Activated naive CD4-positive, alpha-beta T cell treated with anti-CD3 and anti-CD28 coated beads for 36 hours (primary cell): ENCODE data around the gene CYP8B1. TPM values are rescaled to one million over a fixed set of nuclear protein-coding genes. Genes with fewer than 3 reads are reported as not detected.
A peak's percentile ranks its signal among the peaks of the same experiment; 100 is the strongest.

Experiments used
- CTCF ChIA-PET: fragments of 350-600 bp; sonication (Branson Sonifier 250); formaldehyde crosslinking; loops from one replicate; lab custom pipeline; 2021; ENCODE audit warnings: antibody characterized with exemption; lab: Charles Lee
- DNase-seq: peaks from one replicate; pipeline ENCODE4 v3.0.0-alpha.2; 2020
- H3K27ac Mint-ChIP-seq: one replicate; pipeline ENCODE4 v1.8.0; 2021; ENCODE audit warnings: mild to moderate bottlenecking, mixed read lengths
- H3K27me3 Mint-ChIP-seq: one replicate; pipeline ENCODE4 v1.8.0; 2021; ENCODE audit warnings: low read depth, mixed read lengths
- H3K36me3 Mint-ChIP-seq: one replicate; pipeline ENCODE4 v1.8.0; 2021; ENCODE audit warnings: low read depth, mixed read lengths
- H3K4me1 Mint-ChIP-seq: one replicate; pipeline ENCODE4 v1.8.0; 2021; ENCODE audit warnings: low read depth, mixed read lengths
- H3K4me3 Mint-ChIP-seq: one replicate; pipeline ENCODE4 v1.8.0; 2021; ENCODE audit warnings: mild to moderate bottlenecking, moderate library complexity, mixed read lengths
- H3K9me3 Mint-ChIP-seq: one replicate; pipeline ENCODE4 v1.8.0; 2021; ENCODE audit warnings: mixed read lengths
- intact Hi-C: fragments of 100-400 bp; cut with micrococcal nuclease; formaldehyde crosslinking; loops from one replicate; pipeline ENCODE4 v1.15.1; 2023
- total RNA-seq, 2 experiments: library from RNA; stranded (reverse); gene quantifications; one replicate each; pipeline ENCODE4 v1.2.3, GENCODE V29; 2021

Gene CYP8B1, protein sequence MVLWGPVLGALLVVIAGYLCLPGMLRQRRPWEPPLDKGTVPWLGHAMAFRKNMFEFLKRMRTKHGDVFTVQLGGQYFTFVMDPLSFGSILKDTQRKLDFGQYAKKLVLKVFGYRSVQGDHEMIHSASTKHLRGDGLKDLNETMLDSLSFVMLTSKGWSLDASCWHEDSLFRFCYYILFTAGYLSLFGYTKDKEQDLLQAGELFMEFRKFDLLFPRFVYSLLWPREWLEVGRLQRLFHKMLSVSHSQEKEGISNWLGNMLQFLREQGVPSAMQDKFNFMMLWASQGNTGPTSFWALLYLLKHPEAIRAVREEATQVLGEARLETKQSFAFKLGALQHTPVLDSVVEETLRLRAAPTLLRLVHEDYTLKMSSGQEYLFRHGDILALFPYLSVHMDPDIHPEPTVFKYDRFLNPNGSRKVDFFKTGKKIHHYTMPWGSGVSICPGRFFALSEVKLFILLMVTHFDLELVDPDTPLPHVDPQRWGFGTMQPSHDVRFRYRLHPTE
- total RNA-seq, result not detected

DNA sequence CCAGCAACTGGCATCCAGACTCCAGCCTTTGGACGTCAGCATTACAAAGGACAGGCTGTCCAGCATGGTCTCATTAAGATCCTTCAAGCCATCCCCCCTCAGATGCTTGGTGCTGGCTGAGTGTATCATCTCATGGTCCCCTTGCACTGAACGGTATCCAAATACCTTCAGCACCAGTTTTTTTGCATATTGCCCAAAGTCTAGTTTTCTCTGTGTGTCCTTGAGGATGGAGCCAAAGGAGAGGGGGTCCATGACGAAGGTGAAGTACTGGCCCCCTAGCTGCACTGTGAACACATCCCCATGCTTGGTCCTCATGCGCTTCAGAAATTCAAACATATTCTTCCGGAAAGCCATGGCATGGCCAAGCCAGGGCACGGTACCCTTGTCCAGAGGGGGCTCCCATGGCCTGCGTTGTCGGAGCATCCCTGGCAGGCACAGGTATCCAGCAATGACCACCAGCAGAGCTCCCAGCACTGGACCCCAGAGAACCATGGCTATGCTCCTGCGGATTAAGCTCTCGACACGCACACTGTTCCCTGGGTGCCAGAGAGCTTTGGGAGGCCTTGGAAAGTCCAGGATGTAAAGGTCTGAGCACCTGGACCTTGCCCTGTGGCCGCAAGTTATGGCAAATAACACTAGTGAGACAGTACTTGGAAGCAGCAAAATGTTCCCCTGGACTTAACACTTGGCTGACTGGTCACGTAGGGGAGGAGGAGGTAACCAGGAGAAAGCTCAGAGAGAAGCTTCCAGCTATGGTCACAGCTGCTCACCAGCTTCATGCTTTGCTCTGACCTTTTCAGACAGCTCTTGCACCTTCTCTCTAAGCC, at the start of gene CYP8B1:
TSS of gene CYP8B1 (minus strand) at position 555 of the 827 bp plus-strand sequence. CDS start at position 492, 63 bp downstream.
- intact Hi-C loops, result no loop called here
- CTCF ChIA-PET, result interaction anchor here (0.6 to 1.0 kb wide), 2 partner anchors 44 to 775 kb away, joined by 3 read pairs; no protein-coding TSS in a partner anchor
- Mint-ChIP-seq H3K4me3 (no peak within 1 kb of the TSS), H3K36me3 (no peaks in the 10 kb centered on the region), H3K4me1 (no peaks in the 10 kb centered on the region), H3K27me3 (no peaks in the 10 kb centered on the region), H3K9me3 (no peaks in the 10 kb centered on the region), H3K27ac (no peak within 1 kb of the TSS)
- no peak for DNase-seq

DNA sequence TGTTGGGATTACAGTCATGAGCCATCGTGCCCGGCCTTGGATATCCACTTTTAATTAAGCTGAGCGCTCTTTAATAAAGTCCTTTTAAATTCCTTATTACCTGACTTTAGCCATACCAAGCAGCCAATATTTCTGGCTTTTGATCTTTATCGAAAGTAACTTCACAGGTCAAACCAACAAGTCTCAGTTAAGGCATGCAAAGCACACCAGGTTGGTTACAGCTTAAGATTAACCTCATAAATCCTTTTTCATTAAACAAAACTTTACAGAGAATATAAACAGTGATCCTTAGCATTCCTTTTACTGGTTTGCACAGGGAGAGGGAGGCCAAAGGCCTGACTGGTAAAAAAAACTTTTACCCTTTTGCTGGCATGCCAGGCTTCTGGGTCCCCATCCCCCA, 47.9 kb upstream of the CYP8B1 start:
- Mint-ChIP-seq H3K27ac (no peak overlapping the region), H3K27me3 (no peaks in the 10 kb centered on the region), H3K4me1 (peaks cover 6% of the 10 kb centered on the region), H3K4me3 (no peak overlapping the region), H3K36me3 (peaks cover under 1% of the 10 kb centered on the region), H3K9me3 (peaks cover 9% of the 10 kb centered on the region)
- intact Hi-C loops, result no loop called here
- CTCF ChIA-PET, result no interaction called here
- no peak for DNase-seq

DNA sequence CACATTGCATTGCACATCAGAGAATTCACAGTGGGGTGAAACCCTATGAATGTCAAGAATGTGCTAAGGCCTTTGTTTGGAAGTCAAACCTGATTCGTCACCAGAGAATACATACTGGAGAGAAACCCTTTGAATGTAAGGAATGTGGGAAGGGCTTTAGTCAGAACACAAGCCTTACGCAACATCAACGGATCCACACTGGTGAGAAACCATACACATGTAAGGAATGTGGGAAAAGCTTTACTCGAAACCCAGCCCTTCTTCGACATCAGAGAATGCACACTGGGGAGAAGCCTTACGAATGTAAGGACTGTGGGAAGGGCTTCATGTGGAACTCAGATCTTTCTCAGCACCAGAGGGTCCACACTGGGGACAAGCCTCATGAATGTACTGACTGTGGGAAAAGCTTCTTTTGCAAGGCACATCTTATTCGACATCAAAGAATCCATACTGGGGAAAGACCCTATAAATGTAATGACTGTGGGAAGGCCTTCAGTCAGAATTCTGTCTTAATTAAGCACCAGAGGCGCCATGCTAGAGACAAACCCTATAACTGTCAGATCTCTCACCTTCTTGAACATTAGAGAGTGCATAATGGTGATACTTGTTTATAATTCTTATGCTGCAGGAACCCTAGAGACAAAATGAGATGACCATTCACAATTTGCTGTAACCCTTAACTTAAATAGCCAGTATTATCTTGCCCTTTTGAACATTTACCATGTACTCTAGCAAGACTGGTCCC, 39.3 kb upstream of the CYP8B1 start:
- Mint-ChIP-seq H3K27me3 (no peaks in the 10 kb centered on the region), H3K36me3 (peaks cover 53% of the 10 kb centered on the region), H3K4me3 (no peak overlapping the region), H3K4me1 (no peaks in the 10 kb centered on the region), H3K27ac (no peak overlapping the region), H3K9me3 (peaks cover 55% of the 10 kb centered on the region)
- CTCF ChIA-PET, result no interaction called here
- intact Hi-C loops, result no loop called here
- no peak for DNase-seq

DNA sequence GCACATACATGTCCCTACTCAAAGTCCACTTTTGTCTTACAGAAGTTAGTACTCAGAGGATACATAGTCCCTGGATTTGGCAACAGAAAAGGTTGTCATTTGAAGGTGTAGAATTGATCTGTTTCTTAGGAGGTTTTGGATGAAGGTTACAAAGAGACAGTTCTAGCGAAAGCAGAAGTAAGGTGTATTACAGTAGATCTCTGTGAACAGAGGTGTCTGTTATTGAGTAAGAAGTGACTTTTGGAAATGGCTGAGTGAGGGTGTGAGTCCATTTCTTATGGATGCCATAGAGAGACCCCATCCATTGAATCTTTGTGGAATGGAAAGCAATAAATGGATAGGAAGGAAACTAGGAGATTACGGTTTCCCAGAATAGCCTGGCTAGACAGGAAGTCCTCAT, 35.9 kb upstream of the CYP8B1 start:
- H3K36me3 Mint-ChIP-seq, result peaks cover 50% of the 10 kb centered on the region
- no peak overlapping the region for H3K4me3 Mint-ChIP-seq
- CTCF ChIA-PET, result interaction anchor here (0.6 kb wide), 1 partner anchor 112 kb away, joined by 3 read pairs; no protein-coding TSS in a partner anchor
- H3K27me3 Mint-ChIP-seq, result peaks cover 7% of the 10 kb centered on the region
- intact Hi-C loops, result no loop called here
- peaks cover 5% of the 10 kb centered on the region for H3K4me1 Mint-ChIP-seq
- DNase-seq, result no peak
- H3K27ac Mint-ChIP-seq, result no peak overlapping the region
- peaks cover 36% of the 10 kb centered on the region for H3K9me3 Mint-ChIP-seq

DNA sequence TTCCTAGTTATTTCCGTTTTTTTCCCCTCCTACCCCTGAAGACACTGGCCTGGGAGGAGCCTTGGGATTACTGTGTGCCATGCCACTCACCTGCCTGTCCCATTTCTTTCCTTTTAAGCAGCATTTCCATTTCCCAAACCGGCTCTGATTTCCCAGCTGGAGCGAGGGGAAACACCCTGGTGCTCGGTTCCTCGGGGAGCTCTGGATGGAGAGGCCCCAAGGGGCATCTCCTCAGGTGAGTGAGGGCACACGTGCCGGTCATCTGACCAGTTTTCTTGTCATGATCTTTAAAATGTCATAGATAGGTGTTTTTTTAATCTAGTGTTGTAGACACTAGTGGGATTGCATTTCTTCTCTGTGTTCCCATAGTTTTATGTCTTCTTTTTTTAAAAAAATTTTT, 33.0 kb upstream of the CYP8B1 start:
- CTCF ChIA-PET, result no interaction called here
- H3K4me1 Mint-ChIP-seq, result peaks cover 12% of the 10 kb centered on the region
- H3K36me3 Mint-ChIP-seq, result peaks cover 25% of the 10 kb centered on the region
- intact Hi-C loops, result no loop called here
- peaks cover 13% of the 10 kb centered on the region for H3K27me3 Mint-ChIP-seq
- no peak overlapping the region for H3K4me3 Mint-ChIP-seq
- H3K27ac Mint-ChIP-seq, result no peak overlapping the region
- peaks cover 9% of the 10 kb centered on the region for H3K9me3 Mint-ChIP-seq
- no peak for DNase-seq

DNA sequence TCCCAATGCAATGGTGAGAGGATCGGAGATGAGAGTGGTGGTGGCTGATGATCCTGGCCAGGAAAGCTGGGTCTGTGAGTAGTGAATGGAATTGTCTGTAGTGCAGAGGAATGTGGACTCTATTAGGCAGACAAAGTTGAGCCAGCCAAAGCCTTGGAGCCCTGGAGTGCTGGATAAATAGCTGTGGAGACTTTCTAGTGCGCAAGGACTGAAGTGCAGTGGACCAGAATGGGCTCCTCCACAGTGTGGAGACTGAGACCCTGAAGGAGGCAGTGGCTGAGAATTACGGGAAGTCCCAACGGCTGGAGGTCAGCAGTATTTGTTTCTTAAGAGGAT, 31.1 kb upstream of the CYP8B1 start:
- H3K27ac Mint-ChIP-seq, result no peak overlapping the region
- no peak for DNase-seq
- H3K4me1 Mint-ChIP-seq, result peaks cover 12% of the 10 kb centered on the region
- CTCF ChIA-PET, result interaction anchor here (0.6 kb wide), 1 partner anchor 10 kb away, joined by 3 read pairs; no protein-coding TSS in a partner anchor
- H3K9me3 Mint-ChIP-seq, result peaks cover 2% of the 10 kb centered on the region
- peaks cover 13% of the 10 kb centered on the region for H3K27me3 Mint-ChIP-seq
- peaks cover 16% of the 10 kb centered on the region for H3K36me3 Mint-ChIP-seq
- intact Hi-C loops, result no loop called here
- H3K4me3 Mint-ChIP-seq, result peak overlapping the region; percentile 41

DNA sequence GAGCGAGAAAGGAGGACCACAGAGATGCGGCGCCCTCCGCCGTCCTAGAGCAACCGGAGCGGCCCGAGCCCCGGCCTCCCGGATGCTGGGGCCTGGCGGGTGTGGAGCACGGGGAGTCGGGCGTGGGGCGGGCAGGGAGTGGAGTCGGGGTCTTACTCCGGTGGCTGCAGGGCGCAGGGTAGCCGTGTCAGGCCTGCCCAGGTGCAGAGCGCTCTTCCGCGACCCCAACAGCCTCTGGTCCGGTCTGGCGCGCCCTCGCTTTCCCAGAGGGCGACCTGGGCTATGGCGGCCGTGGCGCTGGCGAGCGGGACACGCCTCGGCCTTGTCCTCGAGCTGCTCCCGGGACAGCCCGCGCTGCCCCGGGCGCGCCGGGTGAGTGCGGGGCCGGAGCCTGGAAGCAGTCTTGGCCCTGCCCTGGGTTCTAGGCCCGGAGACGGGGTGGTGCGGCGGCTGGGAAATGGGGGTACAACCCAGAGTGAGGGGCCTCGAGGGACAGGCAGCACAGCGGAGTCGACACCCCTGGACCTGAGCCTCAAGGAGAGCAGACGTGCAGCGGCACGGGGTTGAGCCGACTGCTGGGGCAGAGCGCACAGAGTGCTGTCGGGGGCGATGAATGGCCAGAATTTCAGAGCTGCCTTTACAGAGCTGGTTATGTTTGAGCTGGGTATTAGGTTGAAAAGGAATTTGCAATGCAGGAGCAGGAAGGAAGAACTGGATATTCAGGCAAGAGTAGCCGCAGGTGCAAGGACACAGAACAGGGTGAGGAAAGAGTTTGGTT, 30.6 kb upstream of the CYP8B1 start, which contains the start of gene ZNF662:
TSS of gene ZNF662 (plus strand) at position 73 of the 778 bp plus-strand sequence. CDS start 1,973 bp downstream, outside the sequence.
- H3K36me3 Mint-ChIP-seq, result peaks cover 12% of the 10 kb centered on the region
- H3K9me3 Mint-ChIP-seq, result peaks cover 2% of the 10 kb centered on the region
- H3K4me1 Mint-ChIP-seq, result peaks cover 12% of the 10 kb centered on the region
- H3K27ac Mint-ChIP-seq, result no peak within 1 kb of the TSS
- peak; percentile 51 for DNase-seq
- intact Hi-C loops, result no loop called here
- CTCF ChIA-PET, result interaction anchor here (0.6 kb wide), 1 partner anchor 11 kb away, joined by 3 read pairs; no protein-coding TSS in a partner anchor
- H3K27me3 Mint-ChIP-seq, result peaks cover 13% of the 10 kb centered on the region
- H3K4me3 Mint-ChIP-seq, result peak within 1 kb of the TSS; percentile 67

DNA sequence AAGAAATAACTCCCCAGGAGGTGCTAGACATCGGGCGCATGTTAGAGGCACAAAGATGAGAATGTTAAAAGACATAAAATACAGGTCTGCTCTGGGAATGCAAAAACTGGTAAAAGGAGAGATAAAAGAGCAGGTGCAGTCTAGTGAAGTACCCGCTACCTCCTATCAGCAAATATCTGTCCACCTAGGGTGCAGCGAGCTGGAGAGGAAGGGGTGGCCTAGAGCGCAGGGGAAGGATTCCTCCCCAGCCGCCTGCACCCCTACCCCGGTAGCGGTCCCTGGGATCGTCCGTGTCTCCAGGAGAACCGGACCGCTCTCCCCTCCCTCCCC, 30.0 kb upstream of the CYP8B1 start:
- no peak for DNase-seq
- intact Hi-C loops, result loop anchor here (1.0 kb wide), 1 partner anchor 24 kb away; no protein-coding TSS in a partner anchor
- CTCF ChIA-PET, result no interaction called here
- peaks cover 2% of the 10 kb centered on the region for H3K9me3 Mint-ChIP-seq
- peaks cover 13% of the 10 kb centered on the region for H3K27me3 Mint-ChIP-seq
- peak overlapping the region; percentile 67 for H3K4me3 Mint-ChIP-seq
- peaks cover 12% of the 10 kb centered on the region for H3K4me1 Mint-ChIP-seq
- no peak overlapping the region for H3K27ac Mint-ChIP-seq
- H3K36me3 Mint-ChIP-seq, result peaks cover 9% of the 10 kb centered on the region

DNA sequence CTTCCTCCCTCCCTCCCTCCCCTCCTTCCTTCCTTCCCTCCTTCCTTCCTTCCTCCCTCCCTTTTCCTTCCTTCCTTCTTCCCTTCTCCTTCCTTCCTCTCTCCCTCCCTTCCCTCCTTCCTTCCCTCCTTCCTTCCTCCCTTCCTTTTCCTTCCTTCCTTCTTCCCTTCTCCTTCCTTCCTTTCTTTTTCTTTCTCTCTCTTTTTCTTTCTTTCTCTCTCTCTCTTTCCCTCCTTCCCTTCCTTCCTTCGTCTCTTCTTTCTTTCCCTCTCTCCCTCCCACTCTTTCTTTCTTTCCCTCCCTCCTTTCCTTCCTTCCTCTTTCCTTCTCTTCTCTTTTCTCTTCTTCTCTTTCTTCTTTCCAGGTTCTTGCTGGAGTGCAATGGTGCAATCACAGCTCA, 28.4 kb upstream of the CYP8B1 start:
- Mint-ChIP-seq H3K27me3 (peaks cover 13% of the 10 kb centered on the region), H3K9me3 (no peaks in the 10 kb centered on the region), H3K27ac (no peak overlapping the region), H3K4me1 (peaks cover 12% of the 10 kb centered on the region), H3K4me3 (no peak overlapping the region), H3K36me3 (peaks cover 4% of the 10 kb centered on the region)
- DNase-seq, result no peak
- CTCF ChIA-PET, result interaction anchor here (0.6 kb wide), 1 partner anchor 170 kb away, joined by 3 read pairs; no protein-coding TSS in a partner anchor
- intact Hi-C loops, result no loop called here

DNA sequence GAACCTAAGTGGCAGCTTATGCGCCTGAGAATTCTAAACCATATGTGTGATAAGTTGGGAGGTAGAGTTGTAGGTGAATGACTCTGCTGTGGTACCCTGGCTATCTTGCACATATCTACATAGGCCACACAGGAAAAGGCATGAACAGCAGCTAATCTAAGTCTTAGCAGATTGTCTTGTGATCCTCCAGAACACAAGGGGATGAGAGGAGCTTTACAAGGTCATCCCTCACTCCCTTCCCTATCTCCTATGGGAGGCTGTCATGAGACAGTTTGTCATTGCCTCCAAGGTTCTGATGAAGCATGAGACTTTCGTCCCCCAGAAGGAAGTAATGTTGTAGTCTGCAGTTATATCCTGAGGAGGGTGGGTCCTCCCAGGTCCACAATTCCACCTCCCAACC, 26.6 kb upstream of the CYP8B1 start:
- CTCF ChIA-PET, result no interaction called here
- DNase-seq, result no peak
- H3K36me3 Mint-ChIP-seq, result no peaks in the 10 kb centered on the region
- H3K4me1 Mint-ChIP-seq, result peaks cover 12% of the 10 kb centered on the region
- H3K27ac Mint-ChIP-seq, result no peak overlapping the region
- H3K4me3 Mint-ChIP-seq, result no peak overlapping the region
- H3K9me3 Mint-ChIP-seq, result no peaks in the 10 kb centered on the region
- peaks cover 13% of the 10 kb centered on the region for H3K27me3 Mint-ChIP-seq
- intact Hi-C loops, result no loop called here

DNA sequence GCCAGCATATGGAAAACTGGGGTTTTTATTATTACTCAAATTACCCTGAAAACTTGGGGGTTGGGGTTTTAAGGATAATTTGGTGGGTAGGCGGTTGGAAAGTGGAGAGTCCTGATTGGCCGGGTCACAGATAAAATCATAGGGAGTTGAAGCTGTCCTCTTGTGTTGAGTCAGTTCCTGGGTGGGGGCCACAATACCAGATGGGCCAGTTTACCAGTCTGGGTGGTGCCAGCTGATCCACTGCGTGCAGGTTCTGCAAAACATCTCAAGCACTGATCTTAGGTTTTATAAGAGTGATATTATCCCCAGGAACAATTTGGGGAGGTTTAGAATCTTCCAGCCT, 25.4 kb upstream of the CYP8B1 start:
- H3K27me3 Mint-ChIP-seq, result peaks cover 5% of the 10 kb centered on the region
- intact Hi-C loops, result no loop called here

More for the DNA sequence above, 25.4 kb upstream of the CYP8B1 start:
- H3K4me3 Mint-ChIP-seq, result no peak overlapping the region
- H3K27ac Mint-ChIP-seq, result no peak overlapping the region
- no peak for DNase-seq
- CTCF ChIA-PET, result no interaction called here
- H3K36me3 Mint-ChIP-seq, result no peaks in the 10 kb centered on the region
- H3K9me3 Mint-ChIP-seq, result no peaks in the 10 kb centered on the region
- peaks cover 5% of the 10 kb centered on the region for H3K4me1 Mint-ChIP-seq
